GM12878 (cell line): ENCODE results near the gene DEFB108B.
"Not testable (repeated sequence)": the region's sequence is repeated elsewhere in the genome, so short reads cannot be mapped to it uniquely, and the experiment has no call there.

ENCODE experiments used
- EZH2 ChIP-seq: IDR thresholded peaks from 2 replicates; pipeline ENCODE4 v1.6.1; 2012; ENCODE audit warnings: low read depth, mild to moderate bottlenecking, control low read depth, inconsistent platforms, low read length, borderline replicate concordance; ENCODE audit not compliant: control insufficient read depth
- MEF2A ChIP-seq: IDR thresholded peaks from 2 replicates; pipeline ENCODE4 v1.6.1; 2011; ENCODE audit warnings: low read depth, mild to moderate bottlenecking, low read length, moderate library complexity; ENCODE audit not compliant: insufficient read depth
- MTA2 ChIP-seq: fragments of 450-650 bp; IDR thresholded peaks from 2 replicates; pipeline ENCODE4 v1.6.1; 2016; ENCODE audit warnings: low read depth, mild to moderate bottlenecking, moderate library complexity
- NFXL1 ChIP-seq: fragments of 450-650 bp; IDR thresholded peaks from 2 replicates; pipeline ENCODE4 v1.6.1; 2017; ENCODE audit warnings: antibody characterized with exemption, mild to moderate bottlenecking, borderline replicate concordance
- POLR2A ChIP-seq: IDR thresholded peaks from 2 replicates; pipeline ENCODE4 v1.6.1; 2011; ENCODE audit warnings: low read depth, mild to moderate bottlenecking, low read length
- POLR2AphosphoS5 ChIP-seq: IDR thresholded peaks from 2 replicates; pipeline ENCODE4 v1.6.1; 2011; ENCODE audit warnings: mild to moderate bottlenecking, low read length, inconsistent platforms
- RELA ChIP-seq: fragments of 450-650 bp; IDR thresholded peaks from 2 replicates; pipeline ENCODE4 v1.8.0; 2014; ENCODE audit warnings: borderline replicate concordance; ENCODE audit not compliant: partially characterized antibody
- RFX5 ChIP-seq: IDR thresholded peaks from 2 replicates; pipeline ENCODE4 v1.6.1; 2011; ENCODE audit warnings: low read depth, low read length, improper control_type of control experiment
- TAF1 ChIP-seq: IDR thresholded peaks from 2 replicates; pipeline ENCODE4 v1.6.1; 2011; ENCODE audit warnings: mild to moderate bottlenecking, low read depth, low read length, borderline replicate concordance
- ZNF384 ChIP-seq: IDR thresholded peaks from 2 replicates; pipeline ENCODE4 v1.6.1; 2012; ENCODE audit warnings: low read depth, mild to moderate bottlenecking, low read length, improper control_type of control experiment, borderline replicate concordance
- TF ChIP-seq, protein P1 (sequence below): fragments of 150-350 bp; IDR thresholded peaks from 2 replicates; pipeline ENCODE4 v1.6.1; 2016; ENCODE audit warnings: low read depth, low read length

GRCh38 chr11:71795236-71795635 lies 37.8 kb upstream of the DEFB108B start:
- TF ChIP-seq RFX5, TAF1, RELA, NFXL1, EZH2, ZNF384, MEF2A, POLR2A, POLR2AphosphoS5, MTA2: not testable (repeated sequence)
- TF ChIP-seq, protein P1, sequence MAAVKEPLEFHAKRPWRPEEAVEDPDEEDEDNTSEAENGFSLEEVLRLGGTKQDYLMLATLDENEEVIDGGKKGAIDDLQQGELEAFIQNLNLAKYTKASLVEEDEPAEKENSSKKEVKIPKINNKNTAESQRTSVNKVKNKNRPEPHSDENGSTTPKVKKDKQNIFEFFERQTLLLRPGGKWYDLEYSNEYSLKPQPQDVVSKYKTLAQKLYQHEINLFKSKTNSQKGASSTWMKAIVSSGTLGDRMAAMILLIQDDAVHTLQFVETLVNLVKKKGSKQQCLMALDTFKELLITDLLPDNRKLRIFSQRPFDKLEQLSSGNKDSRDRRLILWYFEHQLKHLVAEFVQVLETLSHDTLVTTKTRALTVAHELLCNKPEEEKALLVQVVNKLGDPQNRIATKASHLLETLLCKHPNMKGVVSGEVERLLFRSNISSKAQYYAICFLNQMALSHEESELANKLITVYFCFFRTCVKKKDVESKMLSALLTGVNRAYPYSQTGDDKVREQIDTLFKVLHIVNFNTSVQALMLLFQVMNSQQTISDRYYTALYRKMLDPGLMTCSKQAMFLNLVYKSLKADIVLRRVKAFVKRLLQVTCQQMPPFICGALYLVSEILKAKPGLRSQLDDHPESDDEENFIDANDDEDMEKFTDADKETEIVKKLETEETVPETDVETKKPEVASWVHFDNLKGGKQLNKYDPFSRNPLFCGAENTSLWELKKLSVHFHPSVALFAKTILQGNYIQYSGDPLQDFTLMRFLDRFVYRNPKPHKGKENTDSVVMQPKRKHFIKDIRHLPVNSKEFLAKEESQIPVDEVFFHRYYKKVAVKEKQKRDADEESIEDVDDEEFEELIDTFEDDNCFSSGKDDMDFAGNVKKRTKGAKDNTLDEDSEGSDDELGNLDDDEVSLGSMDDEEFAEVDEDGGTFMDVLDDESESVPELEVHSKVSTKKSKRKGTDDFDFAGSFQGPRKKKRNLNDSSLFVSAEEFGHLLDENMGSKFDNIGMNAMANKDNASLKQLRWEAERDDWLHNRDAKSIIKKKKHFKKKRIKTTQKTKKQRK = not testable (repeated sequence)
